ENCODE data around the gene EDRF1. TPM values are rescaled to one million over a fixed set of nuclear protein-coding genes. Genes with fewer than 3 reads are reported as not detected.

The EDRF1 gene
- total RNA-seq, 4 donors from 2014 or later: 8.1 to 19.4 (median 10.3) TPM

- H3K27me3 ChIP-seq: no peaks in the 10 kb centered on the region
- H3K4me3 ChIP-seq: no peak overlapping the region
- no peaks in the 10 kb centered on the region for H3K9me3 ChIP-seq
- intact Hi-C loops (cut with DNase I; ENCODE audit: low total_unique reads): no loop called here
- in situ Hi-C loops (cut with MboI; ENCODE audit: low sequenced_read_pairs in 4 of 4): no loop called here
- H3K36me3 ChIP-seq: no peaks in the 10 kb centered on the region
- ATAC-seq: no peak
- H3K27ac ChIP-seq: no peak overlapping the region
- H3K4me1 ChIP-seq: no peaks in the 10 kb centered on the region
- TF ChIP-seq POLR2A (IDR thresholded peaks at IDR 0.05) (no peak), CTCF (IDR thresholded peaks at IDR 0.05 in 4 of 5, conservative IDR thresholded peaks at IDR 0.05 in 1 of 5) (no peak)
- DNase-seq: no peak
Measured at GRCh38 chr10:125772112-125772863, 52.8 kb downstream of the EDRF1 start.

GRCh38 chr10:125772864-125773180, 53.3 kb downstream of the EDRF1 start:
- H3K9me3 ChIP-seq: no peaks in the 10 kb centered on the region
- H3K4me1 ChIP-seq: no peaks in the 10 kb centered on the region
- TF ChIP-seq CTCF (IDR thresholded peaks at IDR 0.05 in 4 of 5, conservative IDR thresholded peaks at IDR 0.05 in 1 of 5): no peak
- no peaks in the 10 kb centered on the region for H3K36me3 ChIP-seq
- intact Hi-C loops (cut with DNase I; ENCODE audit: low total_unique reads): no loop called here
- ATAC-seq (no peak), DNase-seq (no peak)
- no peak overlapping the region for H3K27ac ChIP-seq
- no peak overlapping the region for H3K4me3 ChIP-seq
- no peaks in the 10 kb centered on the region for H3K27me3 ChIP-seq
- in situ Hi-C loops (cut with MboI; ENCODE audit: low sequenced_read_pairs in 4 of 4): no loop called here

GRCh38 chr10:125773687-125774543, 54.4 kb downstream of the EDRF1 start:
- Histone ChIP-seq H3K4me3 (no peak overlapping the region), H3K9me3 (no peaks in the 10 kb centered on the region), H3K27ac (no peak overlapping the region), H3K4me1 (no peaks in the 10 kb centered on the region), H3K27me3 (no peaks in the 10 kb centered on the region), H3K36me3 (no peaks in the 10 kb centered on the region)
- no peak for TF ChIP-seq POLR2A (IDR thresholded peaks at IDR 0.05)
- TF ChIP-seq CTCF (IDR thresholded peaks at IDR 0.05 in 4 of 5, conservative IDR thresholded peaks at IDR 0.05 in 1 of 5): no peak
- in situ Hi-C loops (cut with MboI; ENCODE audit: low sequenced_read_pairs in 4 of 4) (no loop called here), intact Hi-C loops (cut with DNase I; ENCODE audit: low total_unique reads) (no loop called here)
- ATAC-seq (no peak), DNase-seq (no peak)

- no peak overlapping the region for H3K27ac ChIP-seq
- in situ Hi-C loops (cut with MboI; ENCODE audit: low sequenced_read_pairs in 4 of 4): no loop called here
- H3K27me3 ChIP-seq: no peaks in the 10 kb centered on the region
- TF ChIP-seq POLR2A (IDR thresholded peaks at IDR 0.05) (no peak), CTCF (IDR thresholded peaks at IDR 0.05 in 4 of 5, conservative IDR thresholded peaks at IDR 0.05 in 1 of 5) (no peak)
- ATAC-seq (no peak), DNase-seq (no peak)
- H3K36me3 ChIP-seq: no peaks in the 10 kb centered on the region
- intact Hi-C loops (cut with DNase I; ENCODE audit: low total_unique reads): no loop called here
- H3K9me3 ChIP-seq: no peaks in the 10 kb centered on the region
- H3K4me3 ChIP-seq: no peak overlapping the region
- no peaks in the 10 kb centered on the region for H3K4me1 ChIP-seq
Measured at GRCh38 chr10:125774581-125775191, 55.2 kb downstream of the EDRF1 start.
